ENCODE data around the gene PRKCA.

- TF ChIP-seq MXI1 (IDR thresholded peaks at IDR 0.05; ENCODE audit: low read depth, low read length) (no peak), SUZ12 (IDR thresholded peaks at IDR 0.05; ENCODE audit: unreplicated experiment) (no peak), CTCF (IDR thresholded peaks at IDR 0.05 in 2 of 3, conservative IDR thresholded peaks at IDR 0.05 in 1 of 3; ENCODE audit: control insufficient read depth in 2 of 3, extremely low read depth in 1 of 3, insufficient read depth in 1 of 3, low read depth in 3 of 3, low read length in 3 of 3) (no peak), ZNF207 (IDR thresholded peaks at IDR 0.05; ENCODE audit: borderline replicate concordance) (no peak), HDAC2 (IDR thresholded peaks at IDR 0.05) (no peak), POLR2AphosphoS5 (IDR thresholded peaks at IDR 0.05; ENCODE audit: low read length) (no peak), TAF1 (IDR thresholded peaks at IDR 0.05; ENCODE audit: borderline replicate concordance, low read depth, low read length) (no peak), FOS (IDR thresholded peaks at IDR 0.05; ENCODE audit: borderline replicate concordance, extremely low read depth, insufficient read length) (no peak)
Measured at GRCh38 chr17:66573078-66573477, 270.7 kb downstream of the PRKCA start.

Measured in GM12878 (cell line).